Measurements from ENCODE around the gene AFF4.

The AFF4 gene

DNA sequence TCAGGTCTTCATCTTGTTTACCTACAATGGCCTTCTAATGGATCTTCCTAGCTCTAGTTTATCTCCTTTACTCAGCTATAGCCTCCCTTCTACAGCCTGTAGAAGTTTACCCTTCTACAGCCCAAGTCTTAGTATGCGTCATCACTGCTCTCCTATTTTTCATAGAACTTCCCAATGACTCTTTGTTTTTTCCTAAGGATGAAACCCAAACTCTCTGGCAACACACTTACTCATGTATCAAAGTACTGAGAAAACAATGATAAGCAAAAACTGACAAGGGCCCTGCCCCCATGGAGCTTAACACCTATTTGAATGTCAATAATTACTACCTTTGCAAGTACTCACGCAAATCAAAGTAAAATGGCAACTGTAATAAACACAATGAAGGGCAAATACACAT, 56.3 kb downstream of the AFF4 start:
- H3K9me3 ChIP-seq (ENCODE audit: control insufficient read depth, insufficient read depth, low read length): no peaks in the 10 kb centered on the region
- peaks cover 1% of the 10 kb centered on the region for H3K36me3 ChIP-seq (ENCODE audit: control insufficient read depth, insufficient read depth, low read length)
- no peaks in the 10 kb centered on the region for H3K27me3 ChIP-seq (ENCODE audit: control insufficient read depth, insufficient read depth, low read length)
- no peak overlapping the region for H3K9ac ChIP-seq (ENCODE audit: low read depth, low read length)
- peaks cover 3% of the 10 kb centered on the region for H3K4me1 ChIP-seq (ENCODE audit: control insufficient read depth, insufficient read depth, low read length)
- no peak overlapping the region for H3K4me3 ChIP-seq (ENCODE audit: low read depth, low read length)

DNA sequence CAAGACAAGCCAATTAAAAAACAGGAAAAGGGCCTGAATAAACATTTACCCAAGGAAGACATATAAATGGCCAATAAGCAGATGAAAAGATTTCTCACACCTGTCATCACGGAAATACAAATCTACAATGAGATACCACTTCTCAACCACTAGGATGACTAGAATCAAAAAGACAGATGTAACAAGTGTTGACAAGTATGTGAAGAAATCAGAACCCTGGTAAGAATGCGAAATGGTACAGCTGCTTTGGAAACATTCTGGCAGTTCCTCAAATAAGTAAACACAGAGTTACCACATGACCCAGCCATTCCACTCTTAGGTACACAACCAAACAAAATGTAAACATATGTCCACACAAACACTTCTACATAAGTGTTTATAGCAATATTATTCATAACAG, 57.5 kb downstream of the AFF4 start:
- Histone ChIP-seq H3K9ac (ENCODE audit: low read depth, low read length) (no peak overlapping the region), H3K4me1 (ENCODE audit: control insufficient read depth, insufficient read depth, low read length) (peaks cover 3% of the 10 kb centered on the region), H3K36me3 (ENCODE audit: control insufficient read depth, insufficient read depth, low read length) (no peaks in the 10 kb centered on the region), H3K4me3 (ENCODE audit: low read depth, low read length) (no peak overlapping the region), H3K27me3 (ENCODE audit: control insufficient read depth, insufficient read depth, low read length) (no peaks in the 10 kb centered on the region), H3K9me3 (ENCODE audit: control insufficient read depth, insufficient read depth, low read length) (no peaks in the 10 kb centered on the region)

DNA sequence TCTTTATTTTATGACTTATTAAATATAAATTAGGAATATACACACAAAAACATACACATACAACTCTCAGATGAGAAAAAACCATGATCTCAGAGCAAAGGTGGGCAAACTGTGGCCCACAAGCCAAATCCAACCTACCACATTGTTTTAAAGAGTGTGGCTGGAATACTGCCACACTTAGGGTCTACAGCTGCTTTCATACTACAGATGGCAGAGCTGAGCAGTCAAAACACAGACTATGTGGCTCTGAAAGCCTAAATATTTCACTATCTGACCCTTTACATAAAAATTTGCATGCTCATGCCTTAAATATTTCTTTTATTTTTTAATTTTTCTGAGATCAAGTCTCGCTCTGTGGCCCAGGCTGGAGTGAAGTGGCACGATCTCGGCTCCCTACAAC, 61.7 kb downstream of the AFF4 start:
- Histone ChIP-seq H3K9me3 (ENCODE audit: control insufficient read depth, insufficient read depth, low read length) (no peaks in the 10 kb centered on the region), H3K4me1 (ENCODE audit: control insufficient read depth, insufficient read depth, low read length) (no peaks in the 10 kb centered on the region), H3K9ac (ENCODE audit: low read depth, low read length) (no peak overlapping the region), H3K4me3 (ENCODE audit: low read depth, low read length) (no peak overlapping the region), H3K36me3 (ENCODE audit: control insufficient read depth, insufficient read depth, low read length) (peaks cover 3% of the 10 kb centered on the region), H3K27me3 (ENCODE audit: control insufficient read depth, insufficient read depth, low read length) (no peaks in the 10 kb centered on the region)

GRCh38 chr5:132901036-132901435, 62.4 kb downstream of the AFF4 start:
- Histone ChIP-seq H3K27me3 (ENCODE audit: control insufficient read depth, insufficient read depth, low read length) (no peaks in the 10 kb centered on the region), H3K36me3 (ENCODE audit: control insufficient read depth, insufficient read depth, low read length) (peaks cover 10% of the 10 kb centered on the region), H3K9me3 (ENCODE audit: control insufficient read depth, insufficient read depth, low read length) (no peaks in the 10 kb centered on the region), H3K4me1 (ENCODE audit: control insufficient read depth, insufficient read depth, low read length) (no peaks in the 10 kb centered on the region), H3K4me3 (ENCODE audit: low read depth, low read length) (no peak overlapping the region), H3K9ac (ENCODE audit: low read depth, low read length) (no peak overlapping the region)

- Histone ChIP-seq H3K9ac (ENCODE audit: low read depth, low read length) (no peak overlapping the region), H3K36me3 (ENCODE audit: control insufficient read depth, insufficient read depth, low read length) (peaks cover 14% of the 10 kb centered on the region), H3K27me3 (ENCODE audit: control insufficient read depth, insufficient read depth, low read length) (no peaks in the 10 kb centered on the region), H3K4me1 (ENCODE audit: control insufficient read depth, insufficient read depth, low read length) (no peaks in the 10 kb centered on the region), H3K4me3 (ENCODE audit: low read depth, low read length) (no peak overlapping the region), H3K9me3 (ENCODE audit: control insufficient read depth, insufficient read depth, low read length) (no peaks in the 10 kb centered on the region)
Observed at GRCh38 chr5:132898094-132898493, 65.3 kb downstream of the AFF4 start.

DNA sequence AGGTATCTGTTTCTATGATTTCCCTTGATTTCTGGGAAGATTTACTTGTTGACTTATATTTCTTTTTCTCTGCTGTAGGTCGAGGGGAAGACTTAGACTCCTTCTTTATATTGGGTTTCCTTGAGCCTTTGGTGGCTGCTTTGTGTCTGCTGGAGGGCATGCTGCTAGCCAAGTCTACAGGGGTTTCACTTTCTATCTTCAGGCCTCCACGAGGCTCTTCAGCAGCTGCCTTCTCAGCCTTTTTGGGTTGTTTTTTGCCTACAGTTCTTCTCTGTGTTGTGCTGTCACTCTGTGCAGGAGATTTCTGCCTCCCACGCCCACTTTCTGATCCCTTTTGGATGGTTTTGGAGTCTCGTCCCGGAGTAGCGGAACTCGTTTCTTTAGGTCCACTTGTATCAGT, 66.7 kb downstream of the AFF4 start:
- peaks cover 19% of the 10 kb centered on the region for H3K36me3 ChIP-seq (ENCODE audit: control insufficient read depth, insufficient read depth, low read length)
- H3K27me3 ChIP-seq (ENCODE audit: control insufficient read depth, insufficient read depth, low read length): no peaks in the 10 kb centered on the region
- no peaks in the 10 kb centered on the region for H3K9me3 ChIP-seq (ENCODE audit: control insufficient read depth, insufficient read depth, low read length)
- H3K4me3 ChIP-seq (ENCODE audit: low read depth, low read length): no peak overlapping the region
- no peaks in the 10 kb centered on the region for H3K4me1 ChIP-seq (ENCODE audit: control insufficient read depth, insufficient read depth, low read length)
- no peak overlapping the region for H3K9ac ChIP-seq (ENCODE audit: low read depth, low read length)

DNA sequence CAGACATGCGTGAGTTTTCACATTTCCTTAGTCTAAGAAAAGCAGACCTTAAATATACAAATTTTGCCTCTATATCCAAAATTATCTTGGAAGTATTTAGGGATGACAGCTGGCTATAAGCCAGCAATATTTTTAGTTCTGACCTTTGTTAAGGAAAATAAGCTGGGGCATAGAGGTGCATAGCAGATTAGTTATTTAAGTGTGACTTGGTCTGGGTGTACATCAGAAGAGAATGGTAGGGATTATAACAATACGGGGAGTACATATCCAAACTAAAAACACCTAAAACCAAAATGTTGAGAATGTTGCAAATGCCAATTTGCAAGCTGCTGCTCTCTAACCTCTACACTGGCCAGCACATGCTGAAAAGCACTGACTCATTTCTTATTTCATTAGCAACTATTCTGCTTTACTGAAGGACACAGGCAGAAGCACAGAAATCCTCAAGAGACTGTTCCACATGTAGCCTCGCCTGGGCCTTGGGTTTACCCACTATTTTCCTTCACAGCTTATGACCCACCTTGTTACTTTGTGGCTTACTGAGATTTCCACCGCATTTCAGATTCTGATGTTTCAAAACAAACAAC, 67.6 kb downstream of the AFF4 start:
- H3K27me3 ChIP-seq (ENCODE audit: control insufficient read depth, insufficient read depth, low read length): no peaks in the 10 kb centered on the region
- no peak overlapping the region for H3K4me3 ChIP-seq (ENCODE audit: low read depth, low read length)
- H3K9me3 ChIP-seq (ENCODE audit: control insufficient read depth, insufficient read depth, low read length): no peaks in the 10 kb centered on the region
- H3K9ac ChIP-seq (ENCODE audit: low read depth, low read length): no peak overlapping the region
- H3K36me3 ChIP-seq (ENCODE audit: control insufficient read depth, insufficient read depth, low read length): peaks cover 19% of the 10 kb centered on the region
- H3K4me1 ChIP-seq (ENCODE audit: control insufficient read depth, insufficient read depth, low read length): no peaks in the 10 kb centered on the region

DNA sequence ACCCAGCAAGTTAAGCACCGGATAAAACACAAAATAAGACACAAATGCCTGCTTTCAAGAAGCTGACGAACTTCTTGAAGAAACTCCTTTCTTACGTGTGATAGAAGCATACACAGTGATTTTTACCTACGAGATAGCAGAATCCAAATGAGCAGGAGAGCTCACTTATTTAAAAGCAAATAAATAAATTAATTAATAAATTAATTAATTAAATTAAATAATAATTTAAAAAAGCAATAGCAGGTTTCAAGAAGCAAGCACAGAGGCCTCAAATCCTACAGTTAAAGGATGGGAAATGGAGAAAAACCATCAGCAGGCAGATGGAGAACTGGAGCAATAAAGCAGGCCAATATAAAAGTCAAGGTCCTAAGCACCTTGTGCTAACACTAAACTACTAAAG, 72.6 kb downstream of the AFF4 start:
- peaks cover 14% of the 10 kb centered on the region for H3K36me3 ChIP-seq (ENCODE audit: control insufficient read depth, insufficient read depth, low read length)
- H3K9ac ChIP-seq (ENCODE audit: low read depth, low read length): no peak overlapping the region

GRCh38 chr5:132889501-132889900, 73.9 kb downstream of the AFF4 start:
- H3K9me3 ChIP-seq (ENCODE audit: control insufficient read depth, insufficient read depth, low read length): no peaks in the 10 kb centered on the region
- peaks cover 13% of the 10 kb centered on the region for H3K36me3 ChIP-seq (ENCODE audit: control insufficient read depth, insufficient read depth, low read length)
- no peak overlapping the region for H3K4me3 ChIP-seq (ENCODE audit: low read depth, low read length)
- H3K27me3 ChIP-seq (ENCODE audit: control insufficient read depth, insufficient read depth, low read length): no peaks in the 10 kb centered on the region
- H3K9ac ChIP-seq (ENCODE audit: low read depth, low read length): no peak overlapping the region
- H3K4me1 ChIP-seq (ENCODE audit: control insufficient read depth, insufficient read depth, low read length): no peaks in the 10 kb centered on the region

More for the DNA sequence above, 72.6 kb downstream of the AFF4 start:
- H3K27me3 ChIP-seq (ENCODE audit: control insufficient read depth, insufficient read depth, low read length): no peaks in the 10 kb centered on the region
- H3K4me1 ChIP-seq (ENCODE audit: control insufficient read depth, insufficient read depth, low read length): no peaks in the 10 kb centered on the region
- no peak overlapping the region for H3K4me3 ChIP-seq (ENCODE audit: low read depth, low read length)
- no peaks in the 10 kb centered on the region for H3K9me3 ChIP-seq (ENCODE audit: control insufficient read depth, insufficient read depth, low read length)

- Histone ChIP-seq H3K36me3 (ENCODE audit: control insufficient read depth, insufficient read depth, low read length) (peaks cover 13% of the 10 kb centered on the region), H3K9me3 (ENCODE audit: control insufficient read depth, insufficient read depth, low read length) (no peaks in the 10 kb centered on the region), H3K27me3 (ENCODE audit: control insufficient read depth, insufficient read depth, low read length) (no peaks in the 10 kb centered on the region), H3K9ac (ENCODE audit: low read depth, low read length) (no peak overlapping the region), H3K4me3 (ENCODE audit: low read depth, low read length) (no peak overlapping the region), H3K4me1 (ENCODE audit: control insufficient read depth, insufficient read depth, low read length) (no peaks in the 10 kb centered on the region)
Observed at GRCh38 chr5:132887283-132887682, 76.2 kb downstream of the AFF4 start.

- H3K27me3 ChIP-seq (ENCODE audit: control insufficient read depth, insufficient read depth, low read length): no peaks in the 10 kb centered on the region
- no peaks in the 10 kb centered on the region for H3K4me1 ChIP-seq (ENCODE audit: control insufficient read depth, insufficient read depth, low read length)
- peaks cover 7% of the 10 kb centered on the region for H3K36me3 ChIP-seq (ENCODE audit: control insufficient read depth, insufficient read depth, low read length)
- no peaks in the 10 kb centered on the region for H3K9me3 ChIP-seq (ENCODE audit: control insufficient read depth, insufficient read depth, low read length)
- H3K9ac ChIP-seq (ENCODE audit: low read depth, low read length): no peak overlapping the region
- H3K4me3 ChIP-seq (ENCODE audit: low read depth, low read length): no peak overlapping the region
Observed at GRCh38 chr5:132886064-132886823, 77.2 kb downstream of the AFF4 start.

DNA sequence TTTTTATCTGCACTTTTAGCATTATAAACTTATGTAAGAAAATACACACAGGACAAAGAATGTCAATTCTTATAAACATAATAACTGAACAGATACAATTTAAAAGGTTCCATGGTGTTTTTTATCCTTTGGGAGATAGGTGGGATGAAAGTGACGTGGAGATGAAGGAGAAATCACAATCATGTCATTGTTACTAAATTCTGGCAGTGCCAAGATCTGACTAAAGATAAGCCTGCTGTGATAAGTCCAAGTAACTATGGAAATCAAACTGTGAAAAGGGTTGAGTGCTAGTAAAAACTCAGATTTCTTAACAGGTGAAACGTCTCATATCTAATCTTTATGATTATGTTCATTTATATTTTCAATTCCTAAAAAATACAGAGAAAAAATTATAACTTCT, 78.9 kb downstream of the AFF4 start:
- Histone ChIP-seq H3K36me3 (ENCODE audit: control insufficient read depth, insufficient read depth, low read length) (peaks cover 7% of the 10 kb centered on the region), H3K4me3 (ENCODE audit: low read depth, low read length) (no peak overlapping the region), H3K9ac (ENCODE audit: low read depth, low read length) (no peak overlapping the region), H3K4me1 (ENCODE audit: control insufficient read depth, insufficient read depth, low read length) (no peaks in the 10 kb centered on the region), H3K9me3 (ENCODE audit: control insufficient read depth, insufficient read depth, low read length) (no peaks in the 10 kb centered on the region), H3K27me3 (ENCODE audit: control insufficient read depth, insufficient read depth, low read length) (no peaks in the 10 kb centered on the region)

Data from iPS-15b (cell line).